Measurements from ENCODE around the gene UBL4A. TPM values are rescaled to one million over a fixed set of nuclear protein-coding genes. Genes with fewer than 3 reads are reported as not detected.
A peak's percentile ranks its signal among the peaks of the same experiment; 100 is the strongest.

UBL4A gene
- total RNA-seq, 6 experiments from 2014 or later: 12.6 to 34.8 (median 15.5) TPM

- DNase-seq (no peak), ATAC-seq (no peak)
- Histone ChIP-seq H3K27ac (no peak overlapping the region), H3K4me1 (no peaks in the 10 kb centered on the region), H3K36me3 (peaks cover 0 to 2% (median 0%) of the 10 kb centered on the region in 4 donors), H3K4me3 (peak overlapping the region; percentile 70 to 77 (median 71)), H3K27me3 (no peaks in the 10 kb centered on the region), H3K9me3 (no peaks in the 10 kb centered on the region)
- TF ChIP-seq, protein P1, sequence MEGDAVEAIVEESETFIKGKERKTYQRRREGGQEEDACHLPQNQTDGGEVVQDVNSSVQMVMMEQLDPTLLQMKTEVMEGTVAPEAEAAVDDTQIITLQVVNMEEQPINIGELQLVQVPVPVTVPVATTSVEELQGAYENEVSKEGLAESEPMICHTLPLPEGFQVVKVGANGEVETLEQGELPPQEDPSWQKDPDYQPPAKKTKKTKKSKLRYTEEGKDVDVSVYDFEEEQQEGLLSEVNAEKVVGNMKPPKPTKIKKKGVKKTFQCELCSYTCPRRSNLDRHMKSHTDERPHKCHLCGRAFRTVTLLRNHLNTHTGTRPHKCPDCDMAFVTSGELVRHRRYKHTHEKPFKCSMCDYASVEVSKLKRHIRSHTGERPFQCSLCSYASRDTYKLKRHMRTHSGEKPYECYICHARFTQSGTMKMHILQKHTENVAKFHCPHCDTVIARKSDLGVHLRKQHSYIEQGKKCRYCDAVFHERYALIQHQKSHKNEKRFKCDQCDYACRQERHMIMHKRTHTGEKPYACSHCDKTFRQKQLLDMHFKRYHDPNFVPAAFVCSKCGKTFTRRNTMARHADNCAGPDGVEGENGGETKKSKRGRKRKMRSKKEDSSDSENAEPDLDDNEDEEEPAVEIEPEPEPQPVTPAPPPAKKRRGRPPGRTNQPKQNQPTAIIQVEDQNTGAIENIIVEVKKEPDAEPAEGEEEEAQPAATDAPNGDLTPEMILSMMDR (IDR thresholded peaks at IDR 0.05): no peak
- no peak for TF ChIP-seq POLR2A (IDR thresholded peaks at IDR 0.05)
- intact Hi-C loops (cut with DNase I): no loop called here
- 53% methylated on average over 12 of the region's 28 CpGs for WGBS (ENCODE audit: insufficient coverage, low coverage, low lambda C conversion rate, missing lambda C conversion rate)
Measured at GRCh38 chrX:154437971-154438893, 48.2 kb downstream of the UBL4A start.

DNA sequence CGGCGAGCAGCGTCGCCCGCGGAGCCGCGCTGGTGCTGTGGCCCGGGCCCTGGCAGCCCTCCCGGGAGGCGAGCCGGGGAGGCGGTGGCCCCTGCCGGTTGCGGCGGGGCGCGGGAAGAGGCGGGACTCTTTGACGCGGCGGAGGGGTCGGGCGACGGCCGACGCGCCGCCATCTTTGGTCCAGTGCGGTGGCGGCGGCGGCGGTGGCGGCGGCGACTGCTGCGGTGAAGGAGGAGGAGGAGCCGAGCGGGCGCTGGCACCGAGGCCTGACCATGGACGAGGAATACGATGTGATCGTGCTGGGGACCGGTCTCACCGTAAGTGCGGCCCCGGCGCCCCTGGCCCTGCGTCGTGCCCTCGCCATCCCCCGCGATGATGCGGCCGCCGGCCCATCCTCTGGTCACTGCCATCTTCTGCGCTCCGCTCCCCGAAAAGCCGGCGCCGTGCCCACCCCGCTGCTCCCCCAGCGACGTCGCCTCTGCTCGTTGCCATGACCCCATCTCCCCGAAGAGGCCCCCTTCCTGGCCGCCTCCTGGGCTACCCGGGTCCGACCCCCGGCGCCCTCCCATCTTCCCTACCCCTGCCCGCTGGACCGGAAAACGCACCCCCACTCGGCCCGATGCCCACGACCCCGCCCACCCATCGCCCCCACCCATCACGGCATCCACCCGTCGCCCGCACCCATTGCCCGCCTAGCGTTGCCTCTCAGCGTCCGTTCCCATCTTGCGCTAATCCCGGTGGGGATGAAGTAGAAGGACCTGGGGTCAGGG, 49.2 kb downstream of the UBL4A start, which contains the start of gene GDI1:
Gene GDI1, plus strand, starts transcription at position 172 of the 770 bp plus-strand sequence. Its CDS starts 101 bp downstream, at position 273.
- Histone ChIP-seq H3K4me1 (no peaks in the 10 kb centered on the region), H3K4me3 (peak within 1 kb of the TSS; percentile 70 to 77 (median 71)), H3K27me3 (no peaks in the 10 kb centered on the region), H3K27ac (peak within 1 kb of the TSS; percentile 50 to 73 (median 57)), H3K36me3 (peaks cover 0 to 2% (median 0%) of the 10 kb centered on the region in 4 donors), H3K9me3 (no peaks in the 10 kb centered on the region)
- intact Hi-C loops (cut with DNase I): no loop called here
- TF ChIP-seq POLR2A (IDR thresholded peaks at IDR 0.05): peak; percentile 34
- TF ChIP-seq, protein P1 (IDR thresholded peaks at IDR 0.05): no peak
- DNase-seq (peak in 1 of 3 donors; percentile 55), ATAC-seq (peak; percentile 23 to 68 (median 54))
- WGBS (ENCODE audit: insufficient coverage, low coverage, low lambda C conversion rate, missing lambda C conversion rate): 41% methylated on average over 41 of the region's 93 CpGs

- peak overlapping the region; percentile 70 to 77 (median 71) for H3K4me3 ChIP-seq
- H3K27ac ChIP-seq: peak overlapping the region; percentile 50 to 73 (median 57)
- no peaks in the 10 kb centered on the region for H3K9me3 ChIP-seq
- intact Hi-C loops (cut with DNase I): no loop called here
- 30% methylated on average over 25 of the region's 78 CpGs for WGBS (ENCODE audit: insufficient coverage, low coverage, low lambda C conversion rate, missing lambda C conversion rate)
- peaks cover 0 to 2% (median 0%) of the 10 kb centered on the region in 4 donors for H3K36me3 ChIP-seq
- H3K4me1 ChIP-seq: no peaks in the 10 kb centered on the region
- DNase-seq (no peak), ATAC-seq (peak in 3 of 4 donors; percentile 14 to 52 (median 44))
- H3K27me3 ChIP-seq: no peaks in the 10 kb centered on the region
- TF ChIP-seq POLR2A (IDR thresholded peaks at IDR 0.05): no peak
- TF ChIP-seq, protein P1 (IDR thresholded peaks at IDR 0.05): no peak
Measured at GRCh38 chrX:154436374-154436982, 49.9 kb downstream of the UBL4A start.

DNA sequence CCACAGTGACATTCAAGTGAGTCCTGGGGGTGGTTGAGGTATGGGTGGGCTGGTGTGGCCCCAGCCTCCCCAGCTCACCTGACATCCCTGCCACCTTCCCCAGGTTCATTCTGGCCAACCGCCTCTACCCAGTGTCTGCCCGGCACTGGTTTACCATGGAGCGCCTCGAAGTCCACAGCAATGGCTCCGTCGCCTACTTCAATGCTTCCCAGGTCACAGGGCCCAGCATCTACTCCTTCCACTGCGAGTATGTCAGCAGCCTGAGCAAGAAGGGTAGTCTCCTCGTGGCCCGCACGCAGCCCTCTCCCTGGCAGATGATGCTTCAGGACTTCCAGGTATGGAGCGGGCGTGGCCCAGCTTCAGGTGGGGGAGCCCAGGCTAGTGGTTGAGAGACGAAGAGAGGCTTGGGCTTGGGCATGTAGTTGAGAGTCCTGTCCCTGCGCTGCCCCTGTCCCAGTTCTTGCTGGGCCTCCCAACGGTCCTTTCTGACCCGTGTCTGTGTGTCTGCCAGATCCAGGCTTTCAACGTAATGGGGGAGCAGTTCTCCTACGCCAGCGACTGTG, 51.2 kb downstream of the UBL4A start:
- ATAC-seq: no peak
- intact Hi-C loops (cut with DNase I): no loop called here
- H3K4me3 ChIP-seq: no peak overlapping the region
- H3K27ac ChIP-seq: no peak overlapping the region
- H3K36me3 ChIP-seq: peaks cover 0 to 2% (median 0%) of the 10 kb centered on the region in 4 donors
- H3K4me1 ChIP-seq: no peaks in the 10 kb centered on the region
- no peaks in the 10 kb centered on the region for H3K27me3 ChIP-seq
- DNase-seq: no peak
- no peaks in the 10 kb centered on the region for H3K9me3 ChIP-seq
- WGBS (ENCODE audit: insufficient coverage, low coverage, low lambda C conversion rate, missing lambda C conversion rate): no CpG with 5 or more reads among the region's 19 CpGs
- TF ChIP-seq POLR2A (IDR thresholded peaks at IDR 0.05): no peak
- TF ChIP-seq, protein P1 (IDR thresholded peaks at IDR 0.05): no peak

All from right lobe of liver (tissue), 6 donors.